NCI-H1417 (cell line): Measurements from ENCODE around the gene DNTTIP2.
"Not testable (repeated sequence)": the region's sequence is repeated elsewhere in the genome, so short reads cannot be mapped to it uniquely, and the experiment has no call there.

ENCODE experiments used
- DNase-seq, 3 experiments: peaks; one replicate each; lab custom pipeline; 2025; lab: John Stamatoyannopoulos, UW

The DNTTIP2 gene

GRCh38 chr1:93842750-93843500 lies 36.1 kb downstream of the DNTTIP2 start:
- DNase-seq = no peak

GRCh38 chr1:93841771-93842170 lies 37.2 kb downstream of the DNTTIP2 start:
- no peak for DNase-seq

- no peak for DNase-seq
These were observed 38.0 kb downstream of the DNTTIP2 start for GRCh38 chr1:93840956-93841482.

- no peak for DNase-seq
These were observed 39.3 kb downstream of the DNTTIP2 start for GRCh38 chr1:93839753-93840152.

- DNase-seq = no peak
These were observed 39.7 kb downstream of the DNTTIP2 start for GRCh38 chr1:93839307-93839706.

GRCh38 chr1:93837961-93838360 lies 41.0 kb downstream of the DNTTIP2 start:
- DNase-seq = no peak

GRCh38 chr1:93833293-93833692 lies 45.7 kb downstream of the DNTTIP2 start:
- not testable (repeated sequence) for DNase-seq

- DNase-seq = no peak
These were observed 49.9 kb downstream of the DNTTIP2 start for GRCh38 chr1:93829061-93829460.

GRCh38 chr1:93828367-93828755 lies 50.6 kb downstream of the DNTTIP2 start:
- DNase-seq = no peak

- no peak for DNase-seq
These were observed 51.2 kb downstream of the DNTTIP2 start for GRCh38 chr1:93827633-93828366.

- no peak for DNase-seq
These were observed 51.9 kb downstream of the DNTTIP2 start for GRCh38 chr1:93827128-93827527.

GRCh38 chr1:93824834-93825233 lies 54.2 kb downstream of the DNTTIP2 start:
- DNase-seq = no peak

- no peak for DNase-seq
These were observed 56.1 kb downstream of the DNTTIP2 start for GRCh38 chr1:93822730-93823425.

GRCh38 chr1:93821423-93822144 lies 57.4 kb downstream of the DNTTIP2 start:
- no peak for DNase-seq

- DNase-seq = no peak
These were observed 58.2 kb downstream of the DNTTIP2 start for GRCh38 chr1:93820554-93821422.

GRCh38 chr1:93818570-93818959 lies 60.4 kb downstream of the DNTTIP2 start:
- DNase-seq = no peak

GRCh38 chr1:93817819-93818569 lies 61.0 kb downstream of the DNTTIP2 start:
- no peak for DNase-seq

GRCh38 chr1:93816970-93817678 lies 61.9 kb downstream of the DNTTIP2 start:
- DNase-seq = no peak
